Activated naive CD8-positive, alpha-beta T cell treated with anti-CD3 and anti-CD28 coated beads, Interleukin-2, amount 50 U/mL, for 24 hours (primary cell): ENCODE measurements around the gene UBE4B.

Experiments
- ATAC-seq: fragments of 150-1000 bp; cut with Tn5 transposase; one replicate; pipeline ENCODE4 v1.10.0; 2021
- DNase-seq: peaks from one replicate; pipeline ENCODE4 v3.0.0; 2021
- H3K27ac Mint-ChIP-seq: one replicate; pipeline ENCODE4 v1.8.0; 2021; ENCODE audit warnings: mild to moderate bottlenecking, mixed read lengths
- H3K27me3 Mint-ChIP-seq: one replicate; pipeline ENCODE4 v1.8.0; 2021; ENCODE audit warnings: mixed read lengths
- H3K36me3 Mint-ChIP-seq: one replicate; pipeline ENCODE4 v1.8.0; 2021; ENCODE audit warnings: low read depth, mixed read lengths
- H3K4me1 Mint-ChIP-seq: one replicate; pipeline ENCODE4 v1.8.0; 2021; ENCODE audit warnings: mixed read lengths
- H3K4me3 Mint-ChIP-seq: one replicate; pipeline ENCODE4 v1.8.0; 2021; ENCODE audit warnings: mild to moderate bottlenecking, moderate library complexity, mixed read lengths
- H3K9me3 Mint-ChIP-seq: one replicate; pipeline ENCODE4 v1.8.0; 2021; ENCODE audit warnings: mixed read lengths

UBE4B gene

GRCh38 chr1:10143961-10144485, 111.3 kb downstream of the UBE4B start:
- peak overlapping the region; percentile 33 for H3K27ac Mint-ChIP-seq
- no peaks in the 10 kb centered on the region for H3K9me3 Mint-ChIP-seq
- ATAC-seq (no peak), DNase-seq (no peak)
- no peak overlapping the region for H3K4me3 Mint-ChIP-seq
- H3K36me3 Mint-ChIP-seq, result peaks cover 13% of the 10 kb centered on the region
- no peaks in the 10 kb centered on the region for H3K4me1 Mint-ChIP-seq
- H3K27me3 Mint-ChIP-seq, result no peaks in the 10 kb centered on the region

GRCh38 chr1:10146391-10146790, 113.6 kb downstream of the UBE4B start:
- DNase-seq (no peak), ATAC-seq (no peak)
- Mint-ChIP-seq H3K4me3 (no peak overlapping the region), H3K27ac (no peak overlapping the region), H3K27me3 (no peaks in the 10 kb centered on the region), H3K36me3 (peaks cover 8% of the 10 kb centered on the region), H3K9me3 (no peaks in the 10 kb centered on the region), H3K4me1 (no peaks in the 10 kb centered on the region)

GRCh38 chr1:10149231-10149630, 116.5 kb downstream of the UBE4B start:
- Mint-ChIP-seq H3K27ac (no peak overlapping the region), H3K4me3 (no peak overlapping the region), H3K36me3 (peaks cover 6% of the 10 kb centered on the region), H3K4me1 (no peaks in the 10 kb centered on the region), H3K27me3 (no peaks in the 10 kb centered on the region), H3K9me3 (no peaks in the 10 kb centered on the region)
- no peak for ATAC-seq
- DNase-seq, result no peak

GRCh38 chr1:10152709-10153284, 120.0 kb downstream of the UBE4B start:
- Mint-ChIP-seq H3K9me3 (no peaks in the 10 kb centered on the region), H3K27me3 (no peaks in the 10 kb centered on the region), H3K27ac (no peak overlapping the region), H3K36me3 (peaks cover 2% of the 10 kb centered on the region), H3K4me1 (no peaks in the 10 kb centered on the region), H3K4me3 (no peak overlapping the region)
- DNase-seq (peak; percentile 54), ATAC-seq (no peak)

- no peaks in the 10 kb centered on the region for H3K4me1 Mint-ChIP-seq
- H3K36me3 Mint-ChIP-seq, result peaks cover 2% of the 10 kb centered on the region
- H3K4me3 Mint-ChIP-seq, result no peak overlapping the region
- ATAC-seq (no peak), DNase-seq (no peak)
- H3K27ac Mint-ChIP-seq, result no peak overlapping the region
- H3K27me3 Mint-ChIP-seq, result no peaks in the 10 kb centered on the region
- H3K9me3 Mint-ChIP-seq, result no peaks in the 10 kb centered on the region
Observed at GRCh38 chr1:10155087-10155712, 122.4 kb downstream of the UBE4B start.

GRCh38 chr1:10160173-10160572, 127.4 kb downstream of the UBE4B start:
- Mint-ChIP-seq H3K27me3 (no peaks in the 10 kb centered on the region), H3K27ac (no peak overlapping the region), H3K9me3 (no peaks in the 10 kb centered on the region), H3K4me3 (no peak overlapping the region), H3K4me1 (no peaks in the 10 kb centered on the region), H3K36me3 (peaks cover 7% of the 10 kb centered on the region)
- no peak for ATAC-seq
- DNase-seq, result no peak

- H3K4me3 Mint-ChIP-seq, result no peak overlapping the region
- no peaks in the 10 kb centered on the region for H3K9me3 Mint-ChIP-seq
- H3K27me3 Mint-ChIP-seq, result no peaks in the 10 kb centered on the region
- no peak overlapping the region for H3K27ac Mint-ChIP-seq
- H3K4me1 Mint-ChIP-seq, result no peaks in the 10 kb centered on the region
- no peak for ATAC-seq
- no peak for DNase-seq
- peaks cover 10% of the 10 kb centered on the region for H3K36me3 Mint-ChIP-seq
Observed at GRCh38 chr1:10160907-10161490, 128.2 kb downstream of the UBE4B start.

- Mint-ChIP-seq H3K9me3 (no peaks in the 10 kb centered on the region), H3K36me3 (peaks cover 10% of the 10 kb centered on the region)
Observed at GRCh38 chr1:10161541-10162290, 129.0 kb downstream of the UBE4B start.

GRCh38 chr1:10168912-10169514, 136.3 kb downstream of the UBE4B start:
- ATAC-seq (no peak), DNase-seq (no peak)
- Mint-ChIP-seq H3K4me3 (peak overlapping the region; percentile 53), H3K4me1 (peaks cover 50% of the 10 kb centered on the region), H3K27me3 (no peaks in the 10 kb centered on the region), H3K9me3 (no peaks in the 10 kb centered on the region), H3K36me3 (peaks cover 40% of the 10 kb centered on the region), H3K27ac (peak overlapping the region; percentile 91)

More at GRCh38 chr1:10161541-10162290, 129.0 kb downstream of the UBE4B start:
- no peak overlapping the region for H3K4me3 Mint-ChIP-seq
- no peak for DNase-seq
- no peaks in the 10 kb centered on the region for H3K4me1 Mint-ChIP-seq
- no peak for ATAC-seq
- H3K27me3 Mint-ChIP-seq, result no peaks in the 10 kb centered on the region
- no peak overlapping the region for H3K27ac Mint-ChIP-seq

- H3K36me3 Mint-ChIP-seq, result peaks cover 40% of the 10 kb centered on the region
- no peak for DNase-seq
- no peaks in the 10 kb centered on the region for H3K27me3 Mint-ChIP-seq
- H3K9me3 Mint-ChIP-seq, result no peaks in the 10 kb centered on the region
- ATAC-seq, result peak; percentile 92
- H3K4me1 Mint-ChIP-seq, result peaks cover 50% of the 10 kb centered on the region
- H3K4me3 Mint-ChIP-seq, result peak overlapping the region; percentile 53
- peak overlapping the region; percentile 91 for H3K27ac Mint-ChIP-seq
Observed at GRCh38 chr1:10170239-10170574, 137.4 kb downstream of the UBE4B start.

- no peak overlapping the region for H3K4me3 Mint-ChIP-seq
- ATAC-seq (no peak), DNase-seq (no peak)
- no peaks in the 10 kb centered on the region for H3K27me3 Mint-ChIP-seq
- peaks cover 50% of the 10 kb centered on the region for H3K4me1 Mint-ChIP-seq
- H3K9me3 Mint-ChIP-seq, result peaks cover 7% of the 10 kb centered on the region
- H3K36me3 Mint-ChIP-seq, result peaks cover 45% of the 10 kb centered on the region
- H3K27ac Mint-ChIP-seq, result peak overlapping the region; percentile 91
Observed at GRCh38 chr1:10171105-10171767, 138.5 kb downstream of the UBE4B start.

GRCh38 chr1:10171995-10172669, 139.4 kb downstream of the UBE4B start:
- no peak for DNase-seq
- Mint-ChIP-seq H3K4me3 (no peak overlapping the region), H3K27me3 (no peaks in the 10 kb centered on the region), H3K27ac (peak overlapping the region; percentile 12), H3K9me3 (peaks cover 7% of the 10 kb centered on the region), H3K36me3 (peaks cover 48% of the 10 kb centered on the region), H3K4me1 (peaks cover 50% of the 10 kb centered on the region)
- ATAC-seq, result no peak

- DNase-seq (peak; percentile 15), ATAC-seq (peak; percentile 33)
- H3K4me3 Mint-ChIP-seq, result no peak overlapping the region
- H3K27ac Mint-ChIP-seq, result peak overlapping the region; percentile 39
- H3K4me1 Mint-ChIP-seq, result peaks cover 43% of the 10 kb centered on the region
- H3K36me3 Mint-ChIP-seq, result peaks cover 45% of the 10 kb centered on the region
- no peaks in the 10 kb centered on the region for H3K27me3 Mint-ChIP-seq
- H3K9me3 Mint-ChIP-seq, result peaks cover 7% of the 10 kb centered on the region
Observed at GRCh38 chr1:10173582-10173981, 140.8 kb downstream of the UBE4B start.
